RCC 7860 (cell line): ENCODE data around the gene C2orf92.

Experiments used
- DNase-seq: peaks from one replicate; pipeline ENCODE4 v3.0.0-alpha.2; 2015; ENCODE audit warnings: low spot score
- FAIRE-seq: peaks from 2 replicates; lab custom pipeline; 2012; peaks lifted over from hg19 to GRCh38; lab: Jason Lieb, UNC

The C2orf92 gene

GRCh38 chr2:97726261-97727064, 57.0 kb downstream of the C2orf92 start:
- FAIRE-seq = no peak
- no peak for DNase-seq

GRCh38 chr2:97727296-97727695, 57.8 kb downstream of the C2orf92 start:
- no peak for FAIRE-seq

GRCh38 chr2:97728091-97728731, 58.7 kb downstream of the C2orf92 start:
- FAIRE-seq (no peak), DNase-seq (no peak)

More at GRCh38 chr2:97727296-97727695, 57.8 kb downstream of the C2orf92 start:
- no peak for DNase-seq

- FAIRE-seq = no peak
- peak; percentile 46 for DNase-seq
Measured at GRCh38 chr2:97730245-97730644, 60.7 kb downstream of the C2orf92 start.

- FAIRE-seq = no peak
Measured at GRCh38 chr2:97731274-97732020, 61.9 kb downstream of the C2orf92 start.

GRCh38 chr2:97732436-97733340, 63.2 kb downstream of the C2orf92 start:
- DNase-seq = no peak
- no peak for FAIRE-seq

More at GRCh38 chr2:97731274-97732020, 61.9 kb downstream of the C2orf92 start:
- no peak for DNase-seq

- no peak for FAIRE-seq
Measured at GRCh38 chr2:97733341-97734035, 64.0 kb downstream of the C2orf92 start.

GRCh38 chr2:97734061-97735051, 64.8 kb downstream of the C2orf92 start:
- no peak for DNase-seq
- FAIRE-seq = no peak

More at GRCh38 chr2:97733341-97734035, 64.0 kb downstream of the C2orf92 start:
- DNase-seq = no peak

GRCh38 chr2:97735161-97735561, 65.6 kb downstream of the C2orf92 start:
- FAIRE-seq (no peak), DNase-seq (no peak)

GRCh38 chr2:97736185-97736584, 66.7 kb downstream of the C2orf92 start:
- FAIRE-seq (no peak), DNase-seq (no peak)

- FAIRE-seq (no peak), DNase-seq (no peak)
Measured at GRCh38 chr2:97736608-97737330, 67.3 kb downstream of the C2orf92 start.

GRCh38 chr2:97737421-97738178, 68.1 kb downstream of the C2orf92 start:
- FAIRE-seq (no peak), DNase-seq (no peak)

GRCh38 chr2:97738179-97739019, 68.9 kb downstream of the C2orf92 start:
- no peak for DNase-seq
- no peak for FAIRE-seq

GRCh38 chr2:97739020-97739892, 69.7 kb downstream of the C2orf92 start:
- no peak for DNase-seq
- FAIRE-seq = no peak

GRCh38 chr2:97739893-97740245, 70.4 kb downstream of the C2orf92 start:
- DNase-seq = no peak
- FAIRE-seq = no peak
